A673 (cell line): Measurements from ENCODE around the gene METTL24.
"Not testable (repeated sequence)": the region's sequence is repeated elsewhere in the genome, so short reads cannot be mapped to it uniquely, and the experiment has no call there.

Experiments
- EZH2 ChIP-seq: fragments of 200-600 bp; sonication (generic); IDR thresholded peaks from 2 replicates; pipeline ENCODE4 v1.6.1; 2017; ENCODE audit warnings: borderline replicate concordance, low read depth, mild to moderate bottlenecking, mixed read lengths, antibody characterized with exemption, low read length; ENCODE audit not compliant: poor library complexity, severe bottlenecking
- TF ChIP-seq, protein P1 (sequence below): fragments of 300-800, 200-600 bp; sonication (generic); conservative IDR thresholded peaks from 2 replicates; pipeline ENCODE4 v1.5.1; 2017; ENCODE audit warnings: low read depth, mild to moderate bottlenecking, antibody characterized with exemption, low read length, moderate library complexity, mixed read lengths

DNA sequence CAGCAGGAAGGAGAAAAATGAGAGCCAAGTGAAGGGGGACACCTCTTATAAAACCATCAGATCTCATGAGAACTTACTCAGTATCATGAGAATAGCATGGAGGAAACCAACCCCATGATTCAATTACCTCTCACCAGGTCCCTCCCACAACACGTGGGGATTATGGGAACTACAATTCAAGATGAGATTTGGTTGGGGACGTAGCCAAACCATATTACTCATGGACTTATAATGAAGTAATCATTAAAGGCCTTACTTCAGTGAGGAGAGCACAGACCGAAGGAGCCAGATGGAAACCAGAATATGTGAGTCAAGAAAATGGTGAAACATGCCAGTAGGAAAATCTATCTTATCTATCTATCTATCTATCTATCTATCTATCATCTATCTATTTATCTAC lies 113.5 kb downstream of the METTL24 start:
- TF ChIP-seq, protein P1, sequence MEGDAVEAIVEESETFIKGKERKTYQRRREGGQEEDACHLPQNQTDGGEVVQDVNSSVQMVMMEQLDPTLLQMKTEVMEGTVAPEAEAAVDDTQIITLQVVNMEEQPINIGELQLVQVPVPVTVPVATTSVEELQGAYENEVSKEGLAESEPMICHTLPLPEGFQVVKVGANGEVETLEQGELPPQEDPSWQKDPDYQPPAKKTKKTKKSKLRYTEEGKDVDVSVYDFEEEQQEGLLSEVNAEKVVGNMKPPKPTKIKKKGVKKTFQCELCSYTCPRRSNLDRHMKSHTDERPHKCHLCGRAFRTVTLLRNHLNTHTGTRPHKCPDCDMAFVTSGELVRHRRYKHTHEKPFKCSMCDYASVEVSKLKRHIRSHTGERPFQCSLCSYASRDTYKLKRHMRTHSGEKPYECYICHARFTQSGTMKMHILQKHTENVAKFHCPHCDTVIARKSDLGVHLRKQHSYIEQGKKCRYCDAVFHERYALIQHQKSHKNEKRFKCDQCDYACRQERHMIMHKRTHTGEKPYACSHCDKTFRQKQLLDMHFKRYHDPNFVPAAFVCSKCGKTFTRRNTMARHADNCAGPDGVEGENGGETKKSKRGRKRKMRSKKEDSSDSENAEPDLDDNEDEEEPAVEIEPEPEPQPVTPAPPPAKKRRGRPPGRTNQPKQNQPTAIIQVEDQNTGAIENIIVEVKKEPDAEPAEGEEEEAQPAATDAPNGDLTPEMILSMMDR: not testable (repeated sequence)
- TF ChIP-seq EZH2: not testable (repeated sequence)
